Measurements from ENCODE around the gene IFITM2.
"Not testable (repeated sequence)": the region's sequence is repeated elsewhere in the genome, so short reads cannot be mapped to it uniquely, and the experiment has no call there.

The IFITM2 gene

DNA sequence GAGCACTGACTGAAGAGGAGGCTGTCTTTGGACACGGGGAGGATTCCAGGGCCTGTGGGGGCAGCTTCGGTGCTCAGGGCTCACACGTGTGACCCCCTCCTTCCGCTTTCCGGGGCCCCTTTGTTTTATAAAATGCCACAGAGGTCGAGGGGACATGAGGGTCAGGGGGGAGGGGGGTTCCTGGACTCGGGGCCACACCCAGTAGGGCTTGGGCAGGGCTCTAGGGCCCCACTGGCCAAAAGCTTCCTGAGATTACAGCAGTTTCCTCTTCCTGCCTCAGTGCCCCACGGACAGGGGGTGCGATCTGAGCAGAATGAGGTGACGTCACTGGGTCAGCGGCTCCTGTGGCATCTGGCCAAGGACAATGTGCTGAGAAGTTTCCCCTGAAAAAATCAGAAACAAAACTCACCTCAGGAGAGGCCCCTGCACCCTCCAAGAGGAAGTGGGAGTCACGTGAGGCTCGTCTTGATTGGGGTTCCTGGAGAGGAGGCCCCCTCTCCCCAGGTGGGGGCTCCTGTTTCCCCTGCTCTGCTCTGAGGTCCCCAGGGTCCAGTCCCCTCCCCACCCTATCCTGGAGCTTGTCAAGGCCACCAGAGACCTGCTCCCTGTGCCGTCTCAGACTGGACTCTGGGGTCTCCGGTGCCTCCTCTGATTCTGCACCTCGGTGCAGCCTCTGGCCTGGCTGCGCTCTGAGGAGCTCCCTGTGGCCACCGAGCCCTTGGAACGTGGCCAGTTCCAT is 19.4 kb downstream of the IFITM2 start:
- DNase-seq, result peak; percentile 32

DNA sequence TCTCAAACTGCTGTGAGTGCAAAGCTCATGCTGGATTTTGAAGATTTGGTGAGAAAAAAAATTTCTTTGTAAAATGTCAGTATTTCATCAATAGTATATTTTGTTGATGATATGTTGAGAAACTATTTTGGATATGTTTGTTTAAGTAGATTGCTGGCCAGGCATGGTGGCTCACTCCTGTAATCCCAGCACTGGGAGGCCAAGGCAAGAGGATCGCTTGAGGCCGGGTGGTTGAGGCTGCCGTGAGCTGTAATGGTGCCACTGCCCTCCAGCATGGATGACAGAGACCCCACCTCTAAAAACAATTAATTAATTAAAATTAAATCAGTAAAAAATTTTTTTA is 19.9 kb downstream of the IFITM2 start:
- DNase-seq, result no peak

DNA sequence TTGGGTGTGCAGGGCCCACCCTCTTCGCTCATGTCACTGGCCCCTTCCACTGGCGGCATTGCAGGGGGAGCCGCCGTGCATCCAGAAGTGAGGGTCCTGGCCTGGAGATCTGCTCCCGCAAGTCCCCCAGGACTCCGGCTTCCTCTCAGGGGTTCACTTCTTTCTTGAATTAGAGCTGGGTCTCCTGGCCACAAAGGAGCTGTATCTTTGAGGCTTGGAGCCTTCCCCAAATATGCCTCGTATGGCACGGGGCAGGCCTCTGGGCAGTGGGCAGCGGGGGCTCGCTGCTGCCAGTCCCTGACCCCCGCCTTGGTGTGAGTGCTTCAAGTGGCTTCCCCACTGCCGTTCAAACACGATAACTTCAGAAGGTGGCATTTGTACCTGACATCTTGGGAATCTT is 20.4 kb downstream of the IFITM2 start:
- DNase-seq, result no peak

DNA sequence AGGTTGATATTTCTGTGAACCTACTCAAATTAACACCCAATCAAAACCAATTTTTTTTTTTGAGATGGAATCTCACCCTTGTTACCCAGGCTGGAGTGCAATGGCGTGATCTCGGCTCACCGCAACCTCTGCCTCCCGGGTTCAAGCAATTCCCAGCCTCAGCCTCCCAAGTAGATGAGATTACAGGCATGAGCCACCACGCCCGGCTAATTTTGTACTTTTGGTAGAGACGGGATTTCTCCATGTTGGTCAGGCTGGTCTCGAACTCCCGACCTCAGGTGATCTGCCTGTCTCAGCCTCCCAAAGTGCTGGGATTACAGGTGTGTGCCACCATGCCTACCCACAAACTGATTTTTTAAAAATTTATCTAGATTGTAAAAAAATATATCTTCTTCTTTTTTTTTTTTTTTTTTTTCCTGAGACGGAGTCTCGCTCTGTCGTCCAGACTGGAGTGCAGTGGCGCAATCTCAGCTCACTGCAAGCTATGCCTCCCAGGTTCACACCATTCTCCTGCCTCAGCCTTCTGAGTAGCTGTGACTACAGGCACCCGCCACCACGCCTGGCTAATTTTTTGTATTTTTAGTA is 21.0 kb downstream of the IFITM2 start:
- DNase-seq, result not testable (repeated sequence)

DNA sequence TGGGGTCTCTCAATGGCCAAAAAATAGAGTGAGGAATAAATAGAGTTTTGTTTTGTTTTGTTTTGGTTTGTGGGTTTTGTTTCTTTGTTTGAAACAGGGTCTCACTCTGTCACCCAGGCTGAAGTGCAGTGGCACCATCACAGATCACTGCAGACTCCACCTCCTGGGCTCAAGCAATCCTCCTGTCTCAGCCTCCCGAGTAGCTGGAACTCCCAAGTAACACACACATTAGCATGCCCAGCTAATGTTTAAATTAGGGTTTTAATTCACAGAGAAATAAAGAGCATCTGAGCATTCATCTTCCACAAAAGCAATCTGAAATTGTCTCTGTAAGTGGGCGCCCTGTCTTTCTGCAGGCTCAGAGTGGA is 22.3 kb downstream of the IFITM2 start:
- no peak for DNase-seq

DNA sequence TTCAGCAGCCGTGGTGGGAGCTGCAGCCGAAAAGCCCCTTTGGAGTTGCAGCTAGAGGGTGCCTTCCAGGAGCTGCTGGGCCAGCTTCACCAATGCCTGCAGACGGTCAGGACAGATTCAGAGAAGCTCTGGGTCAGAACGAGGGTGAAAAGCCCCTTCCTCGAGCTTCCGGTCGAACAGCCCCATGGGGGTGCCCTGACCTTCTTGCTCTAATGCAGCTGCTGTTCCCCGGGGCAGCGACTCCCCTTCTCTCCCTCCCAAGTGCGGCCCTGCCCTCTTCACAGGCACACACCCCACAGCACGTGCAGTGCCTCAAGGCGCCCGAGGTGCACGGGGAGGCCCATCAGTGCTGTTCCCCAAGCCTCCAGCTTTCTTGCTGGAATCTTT is 22.7 kb downstream of the IFITM2 start:
- no peak for DNase-seq

DNA sequence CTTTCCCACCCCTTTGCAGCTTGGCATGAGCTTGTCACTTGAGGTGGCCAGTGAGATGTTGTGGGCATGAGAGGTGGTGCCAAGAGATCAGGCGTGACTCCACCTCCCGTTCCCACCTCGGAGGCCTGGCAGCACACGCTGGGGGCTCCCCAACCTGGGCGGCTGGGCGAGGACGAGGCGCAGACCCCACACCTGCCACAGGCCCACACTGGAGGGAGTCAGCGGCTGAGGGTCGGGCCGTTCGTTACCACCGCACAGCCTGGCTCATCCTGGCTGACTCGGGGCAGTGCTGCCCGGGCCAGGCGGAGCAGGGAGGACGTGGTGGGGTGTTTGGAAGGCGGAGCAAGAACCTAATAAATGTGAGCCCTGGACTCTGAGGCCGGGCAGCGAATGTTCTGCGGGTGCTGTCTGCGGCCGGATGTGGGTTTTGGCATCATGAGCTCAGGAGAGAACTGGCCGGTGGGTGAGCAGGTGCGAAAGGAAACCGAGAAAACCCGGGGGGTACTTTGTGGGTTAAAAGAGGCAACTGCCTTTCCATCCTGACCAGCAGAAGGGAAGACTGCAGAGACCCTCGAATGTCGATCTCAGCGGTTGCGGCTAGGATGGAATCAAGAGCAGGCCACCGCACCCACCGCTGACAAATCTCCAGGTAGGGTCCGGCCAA is 23.2 kb downstream of the IFITM2 start:
- no peak for DNase-seq

DNA sequence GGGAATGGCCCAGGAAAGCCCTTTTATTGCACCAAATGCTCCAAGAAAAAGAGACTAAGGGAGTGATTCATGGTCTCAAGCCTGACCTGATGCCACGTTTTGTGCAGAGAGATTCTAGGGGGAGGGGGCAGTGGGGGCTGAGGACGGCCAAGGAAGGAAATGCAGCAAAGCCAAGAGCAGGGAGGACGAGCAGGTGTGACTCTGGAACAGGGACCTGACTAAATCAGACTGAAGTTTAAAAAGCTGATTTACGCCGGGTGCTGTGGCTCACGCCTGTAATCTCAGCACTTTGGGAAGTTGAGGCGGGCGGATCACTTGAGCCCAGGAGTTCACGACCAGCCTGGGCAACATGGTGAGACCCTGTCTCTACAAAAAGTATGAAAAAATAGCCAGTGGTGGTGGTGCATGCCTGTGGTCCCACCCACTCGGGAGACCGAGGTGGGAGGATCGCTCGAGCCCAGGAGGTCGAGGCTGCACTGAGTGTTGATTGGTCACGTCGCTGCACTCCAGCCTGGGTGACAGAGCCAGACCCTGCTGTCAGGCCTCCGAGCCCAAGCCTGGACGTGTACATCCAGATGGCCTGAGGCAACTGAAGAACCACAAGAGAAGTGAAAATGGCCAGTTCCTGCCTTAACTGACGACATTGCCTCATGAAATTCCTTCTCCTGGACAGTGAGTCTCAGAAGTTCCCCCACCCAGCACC is 23.9 kb downstream of the IFITM2 start:
- no peak for DNase-seq

DNA sequence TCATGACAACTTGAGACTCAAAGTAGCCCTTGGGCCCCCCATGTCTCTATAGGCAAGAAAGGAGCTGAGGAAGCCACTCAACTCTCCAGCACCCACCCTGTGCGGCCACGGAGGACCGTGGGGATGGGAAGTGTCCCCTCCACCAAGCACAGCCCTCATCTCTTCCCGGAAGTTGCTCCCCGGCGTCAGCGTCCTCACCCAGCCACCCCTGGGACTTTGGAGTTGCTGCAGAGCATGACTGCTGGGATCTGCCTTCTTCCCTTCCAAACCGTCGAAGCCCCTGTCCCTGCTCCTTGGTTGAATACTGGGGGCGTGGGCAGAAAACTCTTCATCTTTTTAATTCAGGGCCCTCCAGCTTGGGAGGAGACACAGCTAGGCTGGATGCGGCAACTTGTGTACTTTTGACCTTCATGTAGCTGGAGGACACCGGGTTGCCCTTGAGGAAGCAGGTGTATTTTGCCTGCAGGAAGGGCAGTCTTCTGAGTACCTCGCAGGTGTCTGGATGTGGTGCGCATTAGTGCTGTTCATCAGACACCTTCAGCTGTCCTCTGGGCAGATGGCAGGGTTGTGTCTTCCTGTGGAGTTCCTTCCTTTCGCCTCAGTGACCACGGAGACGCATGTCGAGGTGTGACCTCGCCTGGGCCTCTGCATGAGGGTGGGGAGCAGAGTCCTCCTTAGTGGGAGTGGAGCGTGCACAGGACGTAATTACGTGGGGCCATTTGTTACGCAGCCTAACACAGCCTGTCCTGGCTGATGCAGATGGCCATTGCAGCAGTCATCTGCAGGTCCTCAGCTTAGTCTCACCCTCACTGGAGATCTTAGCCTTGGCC is 25.2 kb downstream of the IFITM2 start:
- DNase-seq, result no peak

DNA sequence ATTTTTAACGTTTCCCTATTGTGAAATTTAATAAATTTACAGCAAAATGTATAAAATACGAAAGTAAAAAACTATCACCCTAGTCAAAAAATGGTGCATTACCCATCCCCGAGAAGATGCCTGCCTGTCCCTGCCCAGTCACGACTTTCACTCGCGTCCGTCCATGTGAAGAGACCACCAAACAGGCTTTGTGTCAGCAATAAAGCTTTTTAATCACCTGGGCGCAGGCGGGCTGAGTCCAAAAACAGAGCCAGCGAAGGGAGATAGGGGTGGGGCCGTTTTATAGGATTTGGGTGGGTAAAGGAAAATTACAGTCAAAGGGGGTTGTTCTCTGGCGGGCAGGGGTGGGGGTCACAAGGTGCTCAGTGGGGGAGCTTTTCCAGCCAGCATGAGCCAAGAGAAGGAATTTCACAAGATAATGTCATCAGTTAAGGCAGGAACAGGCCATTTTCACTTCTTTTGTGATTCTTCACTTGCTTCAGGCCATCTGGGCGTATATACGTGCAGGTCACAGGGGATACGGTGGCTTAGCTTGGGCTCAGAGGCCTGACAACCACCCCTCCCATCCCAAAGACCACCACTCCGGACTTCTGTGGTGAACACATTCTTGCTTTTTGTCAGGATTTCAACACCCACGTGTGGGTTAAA is 26.1 kb downstream of the IFITM2 start:
- not testable (repeated sequence) for DNase-seq

DNA sequence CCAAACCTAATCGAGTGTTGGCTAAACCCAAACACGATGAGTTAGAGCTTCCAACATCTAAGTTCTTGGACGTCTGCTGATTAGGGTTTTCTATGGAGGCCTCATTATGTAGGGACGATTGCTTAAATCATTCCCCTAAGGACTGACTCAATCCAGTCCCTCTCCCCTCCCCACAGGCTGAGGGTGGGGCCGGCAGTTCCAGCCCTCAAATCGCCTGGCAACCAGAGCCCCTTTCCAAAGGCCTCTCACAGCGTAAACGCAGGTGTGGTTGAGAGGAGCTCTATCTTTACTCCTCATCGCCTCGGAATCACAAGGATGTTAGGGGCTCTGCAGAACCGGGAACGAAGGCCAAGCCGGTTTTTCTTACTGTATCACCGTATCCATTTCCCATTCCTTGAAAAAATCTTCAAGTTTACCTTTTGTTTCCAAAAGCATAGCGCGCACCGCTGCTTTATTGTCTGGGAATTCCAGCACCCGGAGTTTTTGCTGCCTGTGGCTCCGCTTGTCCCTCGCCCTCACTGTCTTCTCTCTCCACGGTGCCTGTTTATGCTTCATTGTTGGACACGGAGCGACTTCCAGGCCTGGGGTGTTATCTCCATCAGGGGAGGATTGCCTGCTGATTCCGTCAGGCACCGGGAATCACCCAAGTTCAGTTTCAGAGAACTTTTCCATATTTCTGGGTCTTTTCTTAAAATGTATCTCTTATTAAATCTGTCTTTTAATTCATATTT is 26.8 kb downstream of the IFITM2 start:
- no peak for DNase-seq

DNA sequence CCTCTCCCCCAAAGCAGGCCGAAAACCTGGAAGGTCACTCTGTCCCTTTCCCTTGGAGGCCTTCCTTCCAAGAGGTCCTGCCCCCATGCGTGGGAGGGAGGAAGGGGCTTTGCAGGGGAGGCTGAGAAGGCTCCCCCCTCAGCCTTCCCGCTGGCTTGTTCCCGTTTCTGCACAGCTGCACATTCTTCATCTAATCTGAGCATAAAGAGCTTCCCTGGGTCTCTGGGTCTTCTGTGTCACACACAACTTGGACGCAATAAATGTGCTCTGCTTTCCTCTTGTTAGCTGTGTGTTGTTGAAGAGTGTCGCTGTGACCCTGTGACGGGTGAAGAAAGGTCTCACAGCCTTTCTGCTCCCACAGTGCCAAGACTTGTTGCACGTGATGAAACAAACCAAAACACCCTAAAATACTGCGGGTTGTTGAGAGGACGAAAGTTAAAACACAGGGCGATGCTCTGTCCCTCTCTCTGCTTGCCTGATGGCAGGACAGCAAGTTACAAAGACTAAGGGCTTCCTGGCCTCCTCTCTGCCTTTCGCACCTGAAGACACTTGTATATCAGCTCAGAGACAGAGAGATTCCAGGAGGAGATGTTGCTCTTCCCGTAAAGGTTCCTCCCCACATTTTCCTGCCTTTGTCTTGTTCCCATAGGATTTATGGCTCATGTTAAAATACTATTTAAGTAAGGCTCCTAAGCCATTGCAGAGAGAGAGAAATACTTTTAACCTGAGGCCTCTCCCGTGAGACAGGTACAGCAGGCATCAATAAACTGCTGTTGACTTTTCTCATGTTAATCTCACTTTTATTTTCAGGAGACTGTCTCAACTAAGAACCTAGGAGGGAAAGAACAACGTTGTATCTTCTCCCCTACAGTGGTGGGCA is 28.4 kb downstream of the IFITM2 start:
- DNase-seq, result no peak

DNA sequence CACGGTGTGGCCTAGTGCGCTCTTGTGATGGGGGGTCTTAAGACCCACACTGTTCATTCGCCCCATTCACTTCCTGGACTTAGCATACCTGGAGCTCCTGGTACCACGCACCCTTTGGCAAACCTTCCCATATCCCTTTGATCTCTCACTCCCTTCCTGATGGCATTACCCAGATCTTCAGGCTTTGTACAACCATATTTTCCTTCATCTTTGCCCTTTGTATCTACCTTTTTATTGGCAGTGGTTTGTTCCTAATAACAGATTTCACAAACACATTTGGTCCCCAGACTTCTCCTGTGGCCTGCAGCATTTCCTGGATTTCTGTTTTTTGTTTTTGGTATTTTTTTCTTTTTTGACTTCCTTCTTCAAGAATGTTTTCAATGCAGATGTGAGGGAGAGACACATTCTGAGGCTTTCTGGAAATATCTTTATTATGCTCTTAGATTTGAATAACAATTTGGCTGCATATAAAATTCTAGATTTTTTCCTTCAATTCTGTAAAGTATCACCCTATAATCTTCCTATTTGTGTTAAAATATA is 29.1 kb downstream of the IFITM2 start:
- no peak for DNase-seq

DNA sequence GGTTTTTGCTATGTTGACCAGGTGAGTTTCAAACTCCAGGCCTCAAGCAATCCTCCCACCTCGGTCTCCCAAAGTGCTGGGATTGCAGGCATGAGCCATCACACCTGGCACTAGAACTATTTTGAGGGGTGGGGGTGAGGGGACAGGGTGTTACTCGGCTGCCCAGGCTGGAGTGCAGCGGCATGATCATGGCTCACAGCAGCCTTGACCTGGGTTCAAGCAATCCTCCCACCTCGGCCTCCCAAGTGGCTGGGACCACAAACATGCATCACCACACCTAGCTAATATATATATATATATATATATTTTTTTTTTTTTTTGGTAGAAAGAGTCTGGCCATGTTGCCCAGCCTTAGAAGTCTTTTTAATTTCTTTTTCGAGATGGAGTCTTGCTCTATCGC is 30.1 kb downstream of the IFITM2 start:
- no peak for DNase-seq

DNA sequence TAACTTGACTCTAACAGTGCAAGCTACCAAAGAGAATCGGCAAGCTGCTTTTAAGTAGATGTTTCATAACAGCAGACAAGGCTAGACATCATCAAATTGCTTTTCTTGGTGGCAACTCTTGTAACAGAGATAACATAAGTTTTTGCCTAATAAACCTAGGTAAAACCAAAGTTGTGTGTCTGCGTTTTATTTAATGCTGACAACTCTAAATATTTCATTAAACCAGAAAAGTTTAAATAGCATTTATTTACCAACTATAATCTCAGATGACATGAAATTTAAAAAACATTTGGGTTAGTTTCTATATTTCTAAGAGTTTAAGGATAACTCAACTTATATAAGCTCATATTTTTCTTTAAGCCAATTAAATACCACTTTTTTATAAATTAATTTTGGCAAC is 32.3 kb downstream of the IFITM2 start:
- DNase-seq, result no peak

DNA sequence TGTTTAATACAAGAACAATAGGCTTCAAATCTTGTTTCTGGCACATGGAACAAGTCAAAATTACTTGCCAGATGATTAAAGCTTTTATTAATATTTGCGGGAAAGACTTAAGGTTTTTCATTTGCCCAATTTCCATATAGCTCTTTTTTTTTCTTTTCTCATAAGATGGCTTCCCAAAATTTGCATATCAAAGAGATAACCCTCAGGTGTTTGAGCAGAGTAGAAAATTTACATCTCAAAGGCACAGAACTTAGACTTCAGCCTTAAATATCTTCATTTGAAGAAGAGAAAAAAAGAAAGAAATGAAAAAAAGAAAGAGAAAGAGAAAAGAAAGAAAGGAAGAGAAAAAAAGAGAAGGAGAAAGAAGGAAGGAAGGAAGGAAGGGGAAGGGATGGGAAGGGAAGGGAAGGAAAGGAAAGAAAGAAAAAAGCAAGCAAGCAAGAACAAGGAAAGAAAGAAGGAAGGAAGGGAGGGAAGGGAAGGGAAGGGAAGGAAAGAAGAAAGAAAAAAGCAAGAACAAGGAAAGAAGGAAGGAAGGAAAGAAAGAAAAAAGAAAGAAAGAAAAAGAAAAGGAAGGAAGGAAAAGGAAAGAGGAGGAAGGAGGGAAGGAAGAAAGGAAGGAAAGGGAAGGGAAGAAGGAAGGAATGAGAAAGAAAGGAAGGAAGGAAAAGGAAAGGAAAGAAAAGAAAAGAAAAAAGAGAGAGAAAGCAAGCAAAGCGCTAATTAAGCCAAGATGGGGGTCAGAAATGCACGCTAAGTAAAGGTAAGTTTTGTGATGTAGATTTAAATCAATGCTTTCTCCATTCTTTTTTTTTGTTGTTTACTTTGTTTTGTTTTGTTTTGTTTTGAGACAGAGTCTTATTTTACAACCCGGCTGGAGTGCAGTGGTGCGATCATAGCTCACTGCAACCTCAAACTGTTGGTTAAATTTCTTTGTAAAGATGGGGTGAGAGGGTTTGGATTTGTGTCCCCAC is 33.2 kb downstream of the IFITM2 start:
- no peak for DNase-seq

DNA sequence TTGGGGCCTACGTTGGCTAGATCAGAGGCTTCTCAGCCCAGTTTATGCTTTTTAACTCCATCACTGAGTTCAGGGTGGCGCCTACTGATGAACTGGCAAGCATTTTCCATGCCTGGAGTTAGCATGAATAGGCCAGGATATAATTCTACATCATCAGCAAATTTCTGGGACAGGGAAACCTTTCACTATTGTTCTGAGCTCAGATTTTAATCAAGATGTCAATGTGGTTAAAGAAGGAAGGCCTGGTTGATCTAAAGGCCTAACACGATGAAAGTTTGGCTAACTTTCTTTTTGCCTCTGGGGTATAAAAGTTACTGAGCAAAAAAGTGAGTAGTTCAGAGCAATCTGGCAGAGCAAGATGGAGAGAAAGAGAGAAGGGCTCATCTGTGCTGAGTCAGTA is 34.7 kb downstream of the IFITM2 start:
- no peak for DNase-seq

DNA sequence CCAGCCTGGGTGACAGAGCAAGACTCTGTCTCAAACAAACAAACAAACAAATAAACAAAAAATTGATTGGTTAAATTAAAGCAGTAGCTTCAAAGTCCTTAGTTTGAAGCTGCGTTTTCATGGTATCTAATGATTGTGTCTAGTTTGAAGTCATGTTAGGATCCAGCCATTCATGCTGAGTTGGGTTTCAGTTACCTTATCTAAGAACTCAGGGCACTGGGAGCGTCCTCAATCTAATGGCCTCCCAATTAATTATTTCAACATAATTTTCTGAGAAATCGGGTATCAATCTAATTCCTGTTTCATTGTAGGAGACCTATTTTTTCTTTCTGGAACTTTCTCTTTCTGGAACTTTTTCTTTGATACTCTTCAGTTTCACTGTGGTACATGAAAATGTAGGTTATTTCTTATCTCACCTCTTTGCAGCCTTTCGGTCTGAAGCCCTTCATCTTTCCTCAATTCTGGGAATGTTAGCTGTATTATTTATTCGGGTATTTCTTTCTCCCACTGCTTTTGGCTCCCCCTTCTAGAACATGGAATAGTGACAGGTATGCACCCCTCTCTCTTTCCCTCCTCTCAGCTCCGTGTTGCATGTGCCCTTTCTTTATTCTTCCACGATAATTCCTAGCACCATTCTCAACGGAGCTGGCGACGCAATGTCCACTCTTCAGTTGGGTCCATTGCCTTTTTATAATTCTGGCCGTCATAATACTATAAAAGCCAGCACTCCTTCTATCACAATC is 37.4 kb downstream of the IFITM2 start:
- DNase-seq, result no peak

Data from fibroblast of skin of abdomen (primary cell).